Liver (tissue), 3 donors: ENCODE results near the gene EGLN2.
"Not testable (repeated sequence)": the region's sequence is repeated elsewhere in the genome, so short reads cannot be mapped to it uniquely, and the experiment has no call there.

Experiments
- RAD21 ChIP-seq, 2 donors: IDR thresholded peaks; 2 replicates each; pipeline ENCODE4 v1.6.1; 2016; ENCODE audit warnings: antibody characterized with exemption in 2 of 2, mild to moderate bottlenecking in 2 of 2
- SP1 ChIP-seq: IDR thresholded peaks from 2 replicates; pipeline ENCODE4 v1.6.1; 2018; ENCODE audit warnings: antibody characterized with exemption, mild to moderate bottlenecking
- YY1 ChIP-seq: IDR thresholded peaks from 2 replicates; pipeline ENCODE4 v1.6.1; 2016; ENCODE audit warnings: antibody characterized with exemption, mild to moderate bottlenecking
- TF ChIP-seq, protein P1 (sequence below): fragments of 150-350 bp; IDR thresholded peaks from 2 replicates; pipeline ENCODE4 v1.5.1; 2017; ENCODE audit warnings: improper control_type of control experiment, low read depth, low read length; ENCODE audit not compliant: missing input control
- TF ChIP-seq, protein P2 (sequence below): IDR thresholded peaks from 2 replicates; pipeline ENCODE4 v1.6.1; 2016; ENCODE audit warnings: antibody characterized with exemption
- donor health status: healthy.
- donor health status: healthy.

DNA sequence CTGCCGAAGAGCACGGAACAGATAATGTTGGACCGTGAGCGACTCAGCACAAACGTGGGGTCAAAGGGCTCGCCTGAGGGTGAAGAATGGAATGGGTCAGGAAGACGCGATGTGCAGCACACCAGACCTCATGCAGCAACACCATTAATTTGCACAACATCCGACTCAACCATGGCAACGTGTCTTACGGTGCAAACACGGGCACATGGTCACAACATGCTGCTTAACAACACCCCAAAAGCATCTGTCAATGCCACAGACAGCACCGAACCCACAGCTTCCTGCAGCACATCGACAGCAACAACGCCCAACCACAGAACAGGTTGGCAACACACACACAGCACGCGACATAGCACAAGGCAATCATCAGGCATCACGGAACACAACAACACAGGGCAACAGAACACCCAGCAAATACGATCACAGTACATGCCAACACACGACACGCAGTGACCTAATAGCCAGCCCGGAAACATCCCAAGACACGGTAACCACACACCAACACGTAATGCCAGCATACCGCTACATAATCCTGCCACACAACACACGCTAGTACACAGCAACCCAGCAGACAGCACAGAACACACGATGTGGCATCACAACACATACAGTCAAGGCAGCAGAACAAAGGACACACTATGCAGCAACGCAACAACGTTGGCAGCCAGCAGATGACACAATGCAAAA is 27.9 kb downstream of the EGLN2 start:
- TF ChIP-seq, protein P1, sequence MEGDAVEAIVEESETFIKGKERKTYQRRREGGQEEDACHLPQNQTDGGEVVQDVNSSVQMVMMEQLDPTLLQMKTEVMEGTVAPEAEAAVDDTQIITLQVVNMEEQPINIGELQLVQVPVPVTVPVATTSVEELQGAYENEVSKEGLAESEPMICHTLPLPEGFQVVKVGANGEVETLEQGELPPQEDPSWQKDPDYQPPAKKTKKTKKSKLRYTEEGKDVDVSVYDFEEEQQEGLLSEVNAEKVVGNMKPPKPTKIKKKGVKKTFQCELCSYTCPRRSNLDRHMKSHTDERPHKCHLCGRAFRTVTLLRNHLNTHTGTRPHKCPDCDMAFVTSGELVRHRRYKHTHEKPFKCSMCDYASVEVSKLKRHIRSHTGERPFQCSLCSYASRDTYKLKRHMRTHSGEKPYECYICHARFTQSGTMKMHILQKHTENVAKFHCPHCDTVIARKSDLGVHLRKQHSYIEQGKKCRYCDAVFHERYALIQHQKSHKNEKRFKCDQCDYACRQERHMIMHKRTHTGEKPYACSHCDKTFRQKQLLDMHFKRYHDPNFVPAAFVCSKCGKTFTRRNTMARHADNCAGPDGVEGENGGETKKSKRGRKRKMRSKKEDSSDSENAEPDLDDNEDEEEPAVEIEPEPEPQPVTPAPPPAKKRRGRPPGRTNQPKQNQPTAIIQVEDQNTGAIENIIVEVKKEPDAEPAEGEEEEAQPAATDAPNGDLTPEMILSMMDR = not testable (repeated sequence)
- not testable (repeated sequence) for TF ChIP-seq SP1; YY1; RAD21 (IDR thresholded peaks at IDR 0.05)
- TF ChIP-seq, protein P2, sequence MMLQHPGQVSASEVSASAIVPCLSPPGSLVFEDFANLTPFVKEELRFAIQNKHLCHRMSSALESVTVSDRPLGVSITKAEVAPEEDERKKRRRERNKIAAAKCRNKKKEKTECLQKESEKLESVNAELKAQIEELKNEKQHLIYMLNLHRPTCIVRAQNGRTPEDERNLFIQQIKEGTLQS = not testable (repeated sequence)
